Thoracic aorta (tissue), 2 donors: ENCODE results near the gene TMCC1. TPM values are rescaled to one million over a fixed set of nuclear protein-coding genes. Genes with fewer than 3 reads are reported as not detected.

Experiments
- ATAC-seq: fragments of 150-250 bp; one replicate; pipeline ENCODE4 v1.8.0; 2017; ENCODE audit warnings: low read depth; ENCODE audit not compliant: insufficient number of reproducible peaks, low FRiP score
- DNase-seq: peaks from one replicate; pipeline ENCODE4 v3.0.0-alpha.2; 2020; ENCODE audit warnings: low spot score
- H3K27ac ChIP-seq, 2 donors: fragments of 200-600 bp; sonication (generic); 1 replicate in 1 of 2; 2 replicates in 1 of 2; pipeline ENCODE4 v1.5.1; 2016; ENCODE audit warnings: mild to moderate bottlenecking in 2 of 2, moderate library complexity in 2 of 2
- H3K27me3 ChIP-seq: fragments of 200-600 bp; sonication (generic); replicated peaks from 2 replicates; pipeline ENCODE4 v1.6.0; 2016; ENCODE audit warnings: mild to moderate bottlenecking; ENCODE audit not compliant: insufficient read depth
- H3K36me3 ChIP-seq: fragments of 200-600 bp; sonication (generic); one replicate; pipeline ENCODE4 v1.5.1; 2016
- H3K4me1 ChIP-seq, 2 donors: fragments of 200-600 bp; sonication (generic); 1 replicate in 1 of 2; 2 replicates in 1 of 2; pipeline versions ENCODE4 v1.5.1 to v1.6.0; 2016; ENCODE audit warnings: low read depth in 2 of 2, mild to moderate bottlenecking in 1 of 2; ENCODE audit not compliant: control insufficient read depth in 1 of 2
- H3K4me3 ChIP-seq: fragments of 200-600 bp; sonication (generic); 2 replicates; pipeline ENCODE4 v1.5.1; 2016; ENCODE audit warnings: mild to moderate bottlenecking
- H3K9me3 ChIP-seq: fragments of 200-600 bp; sonication (generic); 2 replicates; pipeline ENCODE4 v1.5.1; 2016
- CTCF ChIP-seq: fragments of 200-600 bp; sonication (generic); IDR thresholded peaks from one replicate; pipeline ENCODE4 v1.5.1; 2019; ENCODE audit warnings: antibody characterized with exemption
- total RNA-seq, 2 donors: library from RNA; depleted of rRNA; stranded (reverse); fragments of >200 nt; gene quantifications; one replicate each; pipeline versions ENCODE4 v1.1.0 to v1.2.3, GENCODE V29; 2016

Gene TMCC1
- 10 to 100 TPM; 16.9 to 17.7 TPM for total RNA-seq

GRCh38 chr3:129893581-129894070 is at the start of gene TMCC1:
Gene TMCC1 (minus strand): TSS chr3:129893711.
- H3K36me3 ChIP-seq, result no peaks in the 10 kb centered on the region
- ATAC-seq (peak; percentile 85), DNase-seq (peak; percentile 10)
- TF ChIP-seq CTCF, result no peak
- H3K9me3 ChIP-seq, result no peaks in the 10 kb centered on the region
- H3K27ac ChIP-seq, result peak within 1 kb of the TSS; percentile 82 to 87
- no peaks in the 10 kb centered on the region for H3K27me3 ChIP-seq
- peaks cover 29 to 37% of the 10 kb centered on the region in 2 donors for H3K4me1 ChIP-seq
- H3K4me3 ChIP-seq, result peak within 1 kb of the TSS; percentile 98

GRCh38 chr3:129943020-129943419 is 49.5 kb upstream of the TMCC1 start:
- Histone ChIP-seq H3K27ac (no peak overlapping the region), H3K4me1 (no peaks in the 10 kb centered on the region), H3K36me3 (no peaks in the 10 kb centered on the region), H3K27me3 (no peaks in the 10 kb centered on the region), H3K4me3 (no peak overlapping the region), H3K9me3 (no peaks in the 10 kb centered on the region)
- TF ChIP-seq CTCF, result no peak
- ATAC-seq, result no peak
- DNase-seq, result no peak

GRCh38 chr3:129942296-129942695 is 48.8 kb upstream of the TMCC1 start:
- no peak overlapping the region for H3K4me3 ChIP-seq
- DNase-seq, result no peak
- H3K27ac ChIP-seq, result no peak overlapping the region

GRCh38 chr3:129940086-129940485 is 46.6 kb upstream of the TMCC1 start:
- Histone ChIP-seq H3K27me3 (no peaks in the 10 kb centered on the region), H3K9me3 (no peaks in the 10 kb centered on the region), H3K4me1 (no peaks in the 10 kb centered on the region), H3K36me3 (no peaks in the 10 kb centered on the region), H3K27ac (no peak overlapping the region), H3K4me3 (no peak overlapping the region)
- no peak for TF ChIP-seq CTCF
- no peak for DNase-seq
- ATAC-seq, result no peak

More at GRCh38 chr3:129942296-129942695, 48.8 kb upstream of the TMCC1 start:
- Histone ChIP-seq H3K4me1 (no peaks in the 10 kb centered on the region), H3K36me3 (no peaks in the 10 kb centered on the region), H3K27me3 (no peaks in the 10 kb centered on the region), H3K9me3 (no peaks in the 10 kb centered on the region)
- no peak for ATAC-seq
- peak; percentile 55 for TF ChIP-seq CTCF

GRCh38 chr3:129938140-129938930 is 44.8 kb upstream of the TMCC1 start:
- Histone ChIP-seq H3K9me3 (no peaks in the 10 kb centered on the region), H3K27ac (no peak overlapping the region), H3K27me3 (no peaks in the 10 kb centered on the region), H3K4me1 (no peaks in the 10 kb centered on the region), H3K36me3 (no peaks in the 10 kb centered on the region), H3K4me3 (no peak overlapping the region)
- no peak for DNase-seq
- ATAC-seq, result no peak
- TF ChIP-seq CTCF, result peak; percentile 15
